HepG2 (cell line): ENCODE data around the gene MLX. TPM values are rescaled to one million over a fixed set of nuclear protein-coding genes. Genes with fewer than 3 reads are reported as not detected.
A peak's percentile ranks its signal among the peaks of the same experiment; 100 is the strongest.

Experiments used
- AKAP8 ChIP-seq: sonication (generic); formaldehyde crosslinking; IDR thresholded peaks from 2 replicates; pipeline ENCODE4 v1.5.1; 2020; ENCODE audit warnings: mild to moderate bottlenecking, missing genetic modification reagents
- GFI1 ChIP-seq: sonication (generic); formaldehyde crosslinking; IDR thresholded peaks from 2 replicates; pipeline ENCODE4 v1.5.0; 2020; ENCODE audit warnings: missing genetic modification reagents, mild to moderate bottlenecking, borderline replicate concordance
- HIVEP1 ChIP-seq: sonication (generic); formaldehyde crosslinking; IDR thresholded peaks from 2 replicates; pipeline ENCODE4 v1.4.0; 2020; ENCODE audit warnings: mild to moderate bottlenecking, missing genetic modification reagents
- HNF4A ChIP-seq: sonication (generic); formaldehyde crosslinking; IDR thresholded peaks from 2 replicates; pipeline ENCODE4 v1.4.0; 2020; ENCODE audit warnings: missing genetic modification reagents
- HNRNPUL1 ChIP-seq: fragments of 200-400 bp; formaldehyde crosslinking; IDR thresholded peaks from 2 replicates; pipeline ENCODE4 v1.6.1; 2017; ENCODE audit warnings: low read depth, mild to moderate bottlenecking, low read length, moderate library complexity
- MYNN ChIP-seq: sonication (generic); formaldehyde crosslinking; IDR thresholded peaks from 2 replicates; pipeline ENCODE4 v1.4.0; 2020; ENCODE audit warnings: mild to moderate bottlenecking, low read depth, missing genetic modification reagents
- NKX3-1 ChIP-seq: sonication (generic); formaldehyde crosslinking; IDR thresholded peaks from 2 replicates; pipeline ENCODE4 v1.5.0; 2020; ENCODE audit warnings: missing genetic modification reagents
- PATZ1 ChIP-seq: sonication (generic); formaldehyde crosslinking; IDR thresholded peaks from 2 replicates; pipeline ENCODE4 v1.4.0; 2020; ENCODE audit warnings: missing genetic modification reagents
- PBX2 ChIP-seq: IDR thresholded peaks from 2 replicates; pipeline ENCODE4 v1.6.1; 2016; ENCODE audit warnings: control low read depth
- POGK ChIP-seq: sonication (generic); formaldehyde crosslinking; conservative IDR thresholded peaks from 2 replicates; pipeline ENCODE4 v1.8.0; 2022; ENCODE audit warnings: mild to moderate bottlenecking, moderate library complexity, missing genetic modification reagents
- POLR2A ChIP-seq, 2 experiments: IDR thresholded peaks; 2 replicates each; pipeline ENCODE4 v1.6.1; 2011; ENCODE audit warnings: low read depth in 2 of 2, low read length in 2 of 2, mild to moderate bottlenecking in 1 of 2, moderate library complexity in 1 of 2; ENCODE audit not compliant: insufficient read depth in 1 of 2
- RERE ChIP-seq: IDR thresholded peaks from 2 replicates; pipeline ENCODE4 v1.6.1; 2016; ENCODE audit warnings: low read depth, missing genetic modification reagents, missing compliant biosample characterization
- SAFB2 ChIP-seq: sonication (generic); formaldehyde crosslinking; IDR thresholded peaks from 2 replicates; pipeline ENCODE4 v1.5.1; 2020; ENCODE audit warnings: missing genetic modification reagents, low read depth, mild to moderate bottlenecking, borderline replicate concordance
- SOX6 ChIP-seq, 2 experiments: fragments of 450-650 bp in 1 of 2; sonication (generic) in 1 of 2; formaldehyde crosslinking in 1 of 2; IDR thresholded peaks; 2 replicates each; pipeline versions ENCODE4 v1.4.0 to v1.6.1; 2017 to 2020; ENCODE audit warnings: antibody characterized with exemption in 1 of 2, mild to moderate bottlenecking in 1 of 2, missing genetic modification reagents in 1 of 2
- SUZ12 ChIP-seq: fragments of 150-350 bp; IDR thresholded peaks from 2 replicates; pipeline ENCODE4 v1.6.1; 2014; ENCODE audit warnings: low read depth, low read length
- THAP11 ChIP-seq: IDR thresholded peaks from 2 replicates; pipeline ENCODE4 v1.6.1; 2016; ENCODE audit warnings: missing biosample characterization, missing genetic modification reagents
- ZNF530 ChIP-seq: sonication (generic); formaldehyde crosslinking; IDR thresholded peaks from 2 replicates; pipeline ENCODE4 v1.5.0; 2020; ENCODE audit warnings: low read depth, mild to moderate bottlenecking, missing genetic modification reagents
- ZNF543 ChIP-seq: sonication (generic); formaldehyde crosslinking; IDR thresholded peaks from 2 replicates; pipeline ENCODE4 v1.4.0; 2020; ENCODE audit warnings: mild to moderate bottlenecking, missing genetic modification reagents
- ZNF546 ChIP-seq: sonication (generic); formaldehyde crosslinking; conservative IDR thresholded peaks from 2 replicates; pipeline ENCODE4 v1.8.1; 2023; ENCODE audit warnings: mild to moderate bottlenecking, missing genetic modification reagents
- ZNF709 ChIP-seq: sonication (generic); formaldehyde crosslinking; IDR thresholded peaks from 2 replicates; pipeline ENCODE4 v1.5.0; 2020; ENCODE audit warnings: mild to moderate bottlenecking, missing genetic modification reagents
- ZNF816 ChIP-seq: sonication (generic); formaldehyde crosslinking; IDR thresholded peaks from 2 replicates; pipeline ENCODE4 v1.8.0; 2022; ENCODE audit warnings: missing genetic modification reagents, mild to moderate bottlenecking, borderline replicate concordance
- polyA plus RNA-seq, 8 experiments: library from polyadenylated mRNA; depleted of rRNA in 3 of 8; stranded (reverse) in 7 of 8; unstranded in 1 of 8; fragments of >200 nt; fragmentation: Illumina TruSeq in 4 of 8; extraction: Trizol in 4 of 8; gene quantifications; 2 replicates each; pipeline versions ENCODE4 v1.2.1 to v1.2.3, GENCODE V29; 2011 to 2016; ENCODE audit warnings: low read depth in 4 of 8, missing spikeins in 1 of 8, mixed read lengths in 1 of 8; ENCODE audit not compliant: insufficient read depth in 1 of 8
- total RNA-seq, 5 experiments: library from RNA; depleted of rRNA; stranded (reverse); fragments of >200 nt; fragmentation: Illumina TruSeq; extraction: Trizol; gene quantifications; 2 replicates each; pipeline ENCODE4 v1.2.3, GENCODE V29; 2016; ENCODE audit warnings: low read depth in 1 of 5

Gene MLX
- total and polyA plus RNA-seq, 2 of the 13 experiments (the other 11 are each of a cell fraction or from before 2014, with no cell fraction given): 38.9 to 74.4 TPM

- TF ChIP-seq THAP11 (no peak), POLR2A (IDR thresholded peaks at IDR 0.05; ENCODE audit: insufficient read depth in 1 of 2, low read depth in 2 of 2, low read length in 2 of 2) (peak in 1 of 2 experiments; percentile 23; a peak in 2 of 4 replicates), ZNF546 (CRISPR knock-in tag) (no peak), ZNF530 (CRISPR knock-in tag) (no peak), ZNF543 (CRISPR knock-in tag) (no peak), SUZ12 (no peak), HIVEP1 (CRISPR knock-in tag) (no peak; the same call in 1 of the 2 replicates), NKX3-1 (CRISPR knock-in tag) (no peak), AKAP8 (CRISPR knock-in tag) (no peak), POGK (CRISPR knock-in tag) (no peak), GFI1 (CRISPR knock-in tag) (no peak), SOX6 (IDR thresholded peaks at IDR 0.05) (no peak), SOX6 (CRISPR knock-in tag; IDR thresholded peaks at IDR 0.05) (0 out of 2 replicates have a peak, but pooled peaks have one; percentile 5), ZNF709 (CRISPR knock-in tag) (no peak), PATZ1 (CRISPR knock-in tag) (no peak), RERE (CRISPR knock-in tag) (no peak), HNRNPUL1 (no peak), ZNF816 (CRISPR knock-in tag) (no peak), MYNN (CRISPR knock-in tag) (no peak), PBX2 (CRISPR knock-in tag) (no peak), HNF4A (CRISPR knock-in tag) (no peak), SAFB2 (CRISPR knock-in tag) (0 out of 2 replicates have a peak, but pooled peaks have one; percentile 46)
These were observed 51.1 kb downstream of the MLX start (continued) for GRCh38 chr17:42617956-42618431.
